IPS-11a (cell line): ENCODE measurements around the gene JCHAIN.
"Not testable (repeated sequence)": the region's sequence is repeated elsewhere in the genome, so short reads cannot be mapped to it uniquely, and the experiment has no call there.

Source experiments
- H3K4me3 ChIP-seq: one replicate; pipeline ENCODE4 v1.5.1; 2013; ENCODE audit warnings: low read depth, low read length, control low read depth

JCHAIN gene

DNA sequence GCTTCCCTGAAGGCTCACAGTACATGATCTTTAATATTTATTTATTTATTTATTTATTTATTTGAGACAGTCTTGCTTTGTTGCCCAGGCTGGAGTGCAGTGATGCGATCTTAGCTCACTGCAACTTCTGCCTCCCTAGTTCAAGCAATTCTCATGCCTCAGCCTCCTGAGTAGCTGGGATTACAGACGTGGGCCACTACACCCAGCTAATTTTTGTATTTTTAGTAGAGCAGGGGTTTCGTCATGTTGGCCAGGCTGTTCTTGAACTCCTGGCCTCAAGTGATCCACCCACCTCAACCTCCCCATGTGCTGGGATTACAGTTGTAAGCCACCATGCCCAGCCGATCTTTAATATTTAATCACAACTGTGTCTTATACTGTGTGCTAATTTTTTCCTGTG, 15.6 kb downstream of the JCHAIN start:
- not testable (repeated sequence) for H3K4me3 ChIP-seq

DNA sequence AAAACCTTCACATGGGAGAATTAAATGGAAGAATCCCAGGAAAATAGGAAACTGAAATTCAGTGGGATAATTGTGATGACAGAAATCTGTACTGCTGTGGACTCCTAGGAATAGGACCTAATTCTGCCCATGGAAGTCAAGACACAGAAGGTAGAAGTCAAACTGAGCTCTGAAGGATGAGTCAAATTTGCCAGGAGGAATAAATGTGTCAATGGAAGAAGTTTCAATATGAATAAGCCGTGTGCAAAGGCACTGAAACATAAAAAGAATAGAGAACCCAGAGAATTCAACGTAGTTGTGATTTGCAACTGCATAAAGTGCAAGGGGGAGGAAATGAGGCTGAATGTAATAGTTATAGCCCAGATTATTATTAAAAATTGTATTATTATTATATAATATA, 26.1 kb downstream of the JCHAIN start:
- no peak overlapping the region for H3K4me3 ChIP-seq

DNA sequence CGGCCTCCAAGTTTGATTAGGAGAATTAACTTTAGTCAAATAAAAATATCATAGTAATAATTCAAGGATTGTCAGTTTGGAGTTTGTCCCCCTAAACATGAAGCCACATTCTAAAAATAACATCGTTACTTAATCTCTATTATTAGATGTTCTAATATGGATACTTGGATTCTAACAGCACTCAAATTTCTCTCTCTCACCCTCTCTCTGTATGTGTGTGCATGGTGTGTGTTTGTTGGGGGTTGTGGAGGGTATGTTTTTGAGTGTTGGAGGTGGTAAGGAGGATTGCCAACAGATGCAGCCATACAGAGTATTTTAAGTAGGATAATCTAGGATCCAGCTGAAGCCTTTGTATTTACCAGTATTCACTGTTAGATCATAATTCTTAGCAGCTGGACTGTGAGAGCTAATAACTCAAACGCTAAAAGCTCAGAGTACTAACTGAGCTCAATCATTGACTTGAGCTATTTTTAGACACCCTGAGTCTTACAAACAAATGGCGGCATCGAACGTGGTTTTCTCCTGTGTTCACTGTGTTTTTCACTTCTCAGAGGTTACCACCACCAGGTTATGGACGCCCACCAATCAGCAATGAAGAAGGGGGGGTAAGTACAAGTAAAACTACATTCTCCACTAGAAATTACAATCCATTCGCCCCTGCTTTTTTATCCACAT, 28.9 kb downstream of the JCHAIN start:
- H3K4me3 ChIP-seq: no peak overlapping the region

DNA sequence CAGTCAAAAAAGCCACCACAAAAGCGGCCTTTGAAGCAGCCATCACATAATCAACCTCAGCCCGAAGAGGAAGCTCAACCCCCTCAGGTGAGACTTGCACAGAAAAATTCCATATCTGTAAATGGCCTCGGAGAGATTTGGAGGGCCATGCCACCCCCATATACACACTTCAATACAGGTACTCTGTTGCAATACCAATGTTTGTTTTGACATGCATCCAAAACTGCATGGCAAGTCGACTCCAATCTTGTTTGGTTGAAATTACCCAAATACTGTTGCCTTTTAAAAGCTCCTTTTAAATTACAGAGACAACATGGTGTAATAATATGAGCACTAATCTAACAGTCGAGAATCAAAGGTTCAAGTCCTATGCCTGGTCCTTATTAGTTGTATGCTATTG, 31.8 kb downstream of the JCHAIN start:
- H3K4me3 ChIP-seq: no peak overlapping the region

DNA sequence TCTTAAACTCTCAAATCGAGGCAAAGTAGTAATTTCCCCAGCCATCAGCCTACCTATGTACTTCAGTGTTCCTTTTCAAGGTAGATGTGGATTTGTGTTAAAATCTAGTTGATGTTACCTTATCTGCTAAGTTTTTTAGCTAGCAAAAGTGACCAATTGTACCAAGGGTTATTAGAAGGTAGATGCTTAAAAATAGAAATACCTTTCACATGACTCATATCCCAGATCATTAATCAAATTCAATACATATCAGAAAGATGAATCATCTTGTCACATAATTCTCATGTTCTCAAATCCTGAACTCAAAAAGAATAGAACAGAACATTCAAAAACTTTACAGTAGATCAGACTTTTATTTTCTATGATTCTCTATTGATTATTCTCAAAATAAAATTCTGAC, 34.3 kb downstream of the JCHAIN start:
- H3K4me3 ChIP-seq: no peak overlapping the region

DNA sequence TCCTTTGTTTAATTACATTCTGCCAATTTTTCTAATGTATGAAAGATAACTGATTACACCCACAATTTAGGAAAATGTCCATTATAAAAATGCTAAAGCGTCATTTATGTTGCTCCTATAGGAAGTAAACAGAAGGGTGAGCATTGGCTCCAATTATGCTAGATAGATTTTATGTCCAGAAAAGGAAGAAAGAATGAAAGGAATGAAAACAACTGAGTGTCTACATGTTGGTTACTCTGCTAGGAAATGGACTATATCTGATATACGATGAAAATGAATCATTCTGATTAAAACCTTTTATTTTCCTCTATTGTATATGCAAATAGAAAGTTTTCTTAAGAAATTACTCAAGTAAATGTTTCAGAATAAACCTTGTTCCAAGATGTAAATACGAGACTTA, 36.1 kb downstream of the JCHAIN start:
- H3K4me3 ChIP-seq: no peak overlapping the region

DNA sequence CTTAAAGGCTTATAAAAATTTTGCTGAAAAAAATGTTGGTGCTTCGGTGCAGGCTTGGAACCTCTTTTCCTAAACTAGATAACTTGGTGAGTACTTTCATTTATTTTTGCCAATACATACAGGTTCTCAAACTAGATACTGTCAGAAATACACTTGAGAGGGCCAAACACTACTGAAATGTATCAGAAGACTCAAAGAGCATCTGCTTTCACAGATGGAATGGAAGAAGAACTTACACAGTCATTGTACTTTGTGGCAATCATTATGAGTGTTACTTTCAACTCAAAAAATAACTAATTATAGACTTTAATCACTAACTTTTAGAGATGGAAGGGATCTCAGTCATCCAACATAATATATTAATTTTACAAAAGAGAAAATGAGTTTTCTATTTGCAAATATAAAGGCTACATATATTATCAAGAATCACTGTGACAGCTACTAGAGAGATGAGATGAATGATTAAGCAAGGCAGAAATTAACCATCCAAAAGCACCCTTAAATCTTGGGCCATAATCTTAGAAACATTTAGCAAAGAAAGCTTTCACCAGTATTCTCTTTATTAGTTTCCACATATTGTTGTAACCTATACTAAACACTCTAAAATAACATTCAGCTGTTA, 36.7 kb downstream of the JCHAIN start:
- no peak overlapping the region for H3K4me3 ChIP-seq

DNA sequence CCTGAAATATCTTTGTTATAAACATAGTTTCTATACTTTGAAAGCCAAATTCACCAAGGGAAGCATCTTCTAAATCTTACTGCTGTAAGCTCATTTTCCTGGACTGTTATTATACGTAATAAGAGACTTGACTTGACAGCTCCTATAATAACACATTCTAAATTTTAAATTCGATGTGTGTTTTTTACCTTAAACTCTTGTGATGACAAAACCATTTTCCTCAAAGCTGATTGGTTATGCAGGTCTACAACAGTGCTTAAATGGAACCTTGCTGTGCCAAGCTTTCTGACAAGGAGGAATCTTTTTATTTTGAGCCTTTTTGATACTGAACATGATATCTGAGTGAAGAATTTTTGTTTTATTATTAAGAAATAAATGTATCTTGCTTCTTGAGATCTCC, 37.9 kb downstream of the JCHAIN start, which contains the start of gene ENAM:
Gene ENAM (plus strand): TSS at position 301 of the 400 bp plus-strand sequence. CDS start 757 bp downstream, outside the sequence.
- no peak within 1 kb of the TSS for H3K4me3 ChIP-seq

DNA sequence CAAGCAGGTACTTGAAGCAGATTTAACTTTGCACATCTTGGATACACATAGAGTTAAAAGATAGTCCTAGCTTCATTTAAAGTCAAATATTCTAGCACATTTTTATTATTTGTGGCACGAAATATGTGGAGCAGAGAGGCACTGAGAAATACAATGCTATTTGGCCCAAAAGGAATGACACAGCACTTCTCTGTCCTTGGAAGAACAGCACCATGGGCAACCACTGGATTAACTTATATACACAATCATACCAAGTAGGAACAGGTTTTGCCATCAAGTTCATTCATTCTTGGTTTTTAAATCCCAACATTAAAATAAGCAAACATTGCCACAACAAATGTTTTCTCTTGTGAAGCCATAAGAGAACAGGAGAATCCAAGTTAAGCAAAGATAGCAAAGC, 38.7 kb downstream of the JCHAIN start:
- no peak overlapping the region for H3K4me3 ChIP-seq

DNA sequence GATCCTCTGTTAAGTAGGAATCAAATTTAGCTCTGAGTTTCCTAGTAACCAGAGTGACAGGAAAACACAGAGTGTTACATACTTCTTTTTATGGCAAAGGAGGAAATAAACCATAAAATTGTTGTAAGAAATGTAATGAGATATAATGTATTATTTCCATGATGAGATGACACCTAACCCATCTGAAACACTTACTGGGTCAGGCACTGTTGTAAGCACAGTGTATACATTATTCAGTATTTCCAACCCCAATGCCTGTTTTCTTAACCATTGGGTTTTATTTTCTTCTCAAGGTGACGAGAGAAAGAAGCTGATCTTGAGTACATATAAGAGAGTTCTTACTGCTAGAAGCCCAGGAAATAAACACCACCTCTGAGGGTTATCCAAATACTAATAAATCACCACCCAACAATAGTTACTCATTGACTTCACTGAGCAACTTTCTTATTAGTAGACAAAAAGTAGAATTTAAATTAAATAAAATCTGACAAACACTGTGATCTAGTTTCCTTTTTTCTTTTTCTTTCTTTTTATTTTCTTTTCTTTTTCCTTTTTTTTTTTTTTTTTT, 42.0 kb downstream of the JCHAIN start:
- H3K4me3 ChIP-seq: no peak overlapping the region

DNA sequence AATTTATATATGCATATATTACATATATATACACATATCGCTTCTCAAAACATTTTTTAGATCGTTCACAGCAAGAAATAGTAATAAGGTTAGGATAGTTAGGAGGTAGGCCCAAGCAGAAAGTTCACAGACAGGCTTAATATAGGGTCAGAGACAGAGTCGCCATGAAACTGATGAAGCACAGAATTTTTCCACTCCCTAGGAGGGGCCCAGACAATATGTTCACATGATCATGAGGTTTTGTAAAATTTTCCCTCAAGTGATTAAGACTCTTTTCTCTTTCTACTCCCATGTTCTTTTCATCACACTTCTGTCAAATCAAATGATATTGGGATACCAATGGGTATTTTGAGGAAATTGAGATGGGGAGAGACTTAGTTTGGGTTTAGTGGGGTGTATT, 43.0 kb downstream of the JCHAIN start:
- no peak overlapping the region for H3K4me3 ChIP-seq

DNA sequence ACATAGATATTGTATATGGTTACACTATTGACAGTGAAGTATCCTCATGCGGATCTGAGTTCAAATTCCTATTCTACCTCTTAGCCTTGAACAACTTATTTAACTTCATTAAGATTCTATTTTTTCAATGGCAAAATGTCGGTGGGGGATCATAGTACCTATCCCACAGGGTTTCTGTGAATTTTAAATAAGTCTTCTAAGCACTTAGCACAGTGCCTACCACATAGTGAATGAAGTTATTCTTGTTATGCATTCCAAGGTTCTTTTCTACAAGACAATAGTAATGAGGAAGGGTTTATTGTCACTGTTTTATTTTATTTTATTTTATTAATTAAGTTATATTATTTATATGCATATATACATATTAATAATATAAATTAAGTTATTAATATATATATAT, 46.5 kb downstream of the JCHAIN start:
- no peak overlapping the region for H3K4me3 ChIP-seq

DNA sequence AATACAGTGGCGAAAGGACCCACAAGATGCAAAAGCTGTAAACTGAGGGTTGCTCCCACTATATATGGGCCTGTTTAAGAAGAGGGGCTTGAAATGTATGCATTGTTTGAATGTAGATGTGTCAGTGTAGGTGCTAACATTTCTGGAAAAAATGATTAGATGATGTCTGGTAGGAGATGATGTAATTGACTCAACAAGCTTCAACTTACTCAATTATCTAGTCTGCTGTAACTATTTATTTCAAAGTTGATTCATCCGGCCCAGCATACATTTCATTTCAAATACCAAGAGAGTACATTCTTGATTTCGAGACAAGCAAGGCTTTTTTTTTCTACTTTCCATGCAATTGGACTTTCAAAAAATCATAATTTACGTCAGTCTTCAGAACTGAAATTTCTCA, 47.0 kb downstream of the JCHAIN start:
- no peak overlapping the region for H3K4me3 ChIP-seq

DNA sequence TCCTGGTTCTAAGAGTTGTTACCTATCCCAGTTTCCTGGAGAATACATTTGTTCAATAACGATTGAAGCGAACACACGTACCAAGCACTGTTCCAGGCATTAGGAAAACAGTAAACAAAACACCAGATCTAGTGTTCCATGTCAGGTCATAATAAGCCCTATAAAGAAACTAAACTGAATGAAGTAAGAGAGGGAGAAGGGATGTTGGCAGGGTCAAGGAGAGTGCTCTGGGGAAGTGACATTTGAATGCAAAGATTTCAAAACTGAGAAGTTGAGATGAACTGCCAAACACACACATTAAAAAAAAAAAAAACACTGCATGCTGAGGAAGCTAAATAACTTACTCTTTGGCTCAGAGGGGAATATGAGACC, 52.1 kb downstream of the JCHAIN start:
- no peak overlapping the region for H3K4me3 ChIP-seq

DNA sequence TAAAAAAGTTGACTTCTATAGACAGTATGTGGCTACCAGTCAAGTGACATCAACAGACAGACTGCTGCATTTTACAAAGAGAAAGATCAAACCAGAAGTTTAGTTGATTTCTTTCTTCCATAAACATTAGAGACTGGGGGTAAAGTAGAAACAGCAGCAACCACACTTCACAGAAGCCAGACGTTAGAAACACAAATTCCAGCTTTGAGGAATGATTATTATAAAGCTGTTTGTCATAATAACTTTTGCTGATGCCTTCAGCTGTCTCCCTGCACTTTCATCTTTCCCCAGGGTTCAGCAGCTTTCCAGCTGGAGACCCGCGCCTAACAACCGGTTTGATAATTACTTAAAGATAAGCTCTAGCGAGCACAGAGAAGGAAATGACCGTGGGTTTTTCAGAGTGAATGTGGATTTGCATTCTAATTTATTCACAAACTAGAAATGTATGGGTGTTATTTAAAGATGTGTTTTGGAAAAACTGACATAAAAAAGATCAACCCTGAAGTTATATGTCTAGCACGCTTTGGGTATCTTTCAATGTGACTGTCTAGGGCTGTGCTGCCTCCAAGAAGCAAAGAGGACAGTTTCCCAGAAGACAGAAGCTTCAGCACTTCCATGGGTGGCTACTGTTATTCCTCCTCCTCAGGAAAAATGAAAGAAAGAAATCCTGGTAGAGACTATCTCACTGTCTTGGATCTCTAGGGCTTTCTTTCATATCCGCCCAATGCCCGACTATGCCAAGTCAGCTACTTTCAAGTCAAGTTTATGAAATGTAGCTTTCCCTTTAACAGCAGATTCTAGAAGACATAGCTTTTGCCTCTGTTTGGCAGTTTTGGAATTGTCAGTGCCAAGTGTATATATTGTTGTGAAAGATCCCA, 52.8 kb downstream of the JCHAIN start:
- no peak overlapping the region for H3K4me3 ChIP-seq

DNA sequence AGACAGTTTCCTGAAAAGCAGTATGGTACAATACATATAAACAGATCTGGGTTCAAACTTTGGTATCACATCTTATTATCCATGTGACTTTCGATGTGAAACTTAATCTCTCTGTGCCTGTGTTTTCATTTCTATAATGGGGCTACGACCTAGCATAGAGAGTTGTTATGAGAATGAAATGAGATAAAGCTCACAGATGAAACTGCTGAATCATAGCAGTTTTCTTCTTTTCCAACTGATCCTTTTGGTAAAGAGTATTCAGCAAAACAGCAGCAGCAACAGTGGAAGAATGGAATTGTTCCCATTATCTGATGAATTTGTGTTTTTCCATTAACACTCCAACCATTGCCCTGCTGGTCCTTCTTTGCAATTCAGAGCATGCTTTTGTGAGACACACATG, 58.0 kb downstream of the JCHAIN start:
- H3K4me3 ChIP-seq: no peak overlapping the region

DNA sequence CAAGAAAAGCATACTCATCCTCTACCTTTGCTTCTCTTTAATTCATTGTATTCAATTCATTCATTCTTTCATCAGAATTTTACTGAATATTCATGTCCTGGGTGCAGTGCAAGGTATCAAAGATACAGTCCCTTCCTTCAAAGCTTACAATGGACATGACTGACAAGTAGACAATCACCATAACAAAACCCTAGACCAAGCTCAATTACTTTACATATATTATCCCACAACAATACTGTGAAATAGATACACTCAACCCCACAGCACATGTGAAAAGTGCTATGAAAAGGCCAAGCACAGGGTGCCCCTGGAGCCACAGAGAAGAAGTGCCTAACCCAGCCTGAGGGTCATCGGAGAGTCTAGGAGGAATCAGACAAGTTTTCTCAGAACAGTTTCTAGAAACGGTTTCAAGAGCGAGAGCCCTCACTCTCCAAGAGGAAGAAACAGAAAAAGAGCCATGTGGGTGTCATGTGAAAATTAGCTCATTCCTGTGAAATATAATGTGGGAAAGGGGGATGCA, 58.9 kb downstream of the JCHAIN start:
- H3K4me3 ChIP-seq: no peak overlapping the region

DNA sequence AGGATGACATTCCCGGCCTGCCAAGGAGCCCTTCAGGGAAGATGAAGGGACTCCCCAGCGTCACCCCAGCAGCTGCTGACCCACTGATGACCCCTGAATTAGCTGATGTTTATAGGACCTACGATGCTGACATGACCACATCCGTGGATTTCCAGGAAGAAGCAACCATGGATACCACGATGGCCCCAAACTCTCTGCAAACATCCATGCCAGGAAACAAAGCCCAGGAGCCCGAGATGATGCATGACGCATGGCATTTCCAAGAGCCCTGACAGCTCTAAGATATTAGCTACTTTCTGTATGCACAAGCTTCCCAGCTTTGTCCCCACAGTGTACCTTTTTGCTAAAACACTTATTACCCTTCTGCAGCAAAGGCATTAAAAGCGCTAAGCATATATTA, 59.8 kb downstream of the JCHAIN start:
- H3K4me3 ChIP-seq: no peak overlapping the region
